H1 (cell line): ENCODE measurements around the gene RALGAPA2. TPM values are rescaled to one million over a fixed set of nuclear protein-coding genes. Genes with fewer than 3 reads are reported as not detected.

ENCODE experiments used
- CTCF ChIA-PET: fragments of 300-600 bp; sonication (Branson Sonifier 250); formaldehyde crosslinking; loops from one replicate; lab custom pipeline; 2021; ENCODE audit not compliant: partially characterized antibody; lab: Charles Lee
- POLR2A ChIA-PET: fragments of 300-600 bp; sonication (Branson Sonifier 250); formaldehyde crosslinking; loops from one replicate; lab custom pipeline; 2021; ENCODE audit warnings: inconsistent platforms; ENCODE audit not compliant: partially characterized antibody; lab: Charles Lee
- DNase-seq, 2 experiments: peaks; one replicate each; pipeline versions ENCODE4 v3.0.0 to v3.0.0-alpha.2; 2010 to 2022; ENCODE audit warnings: low spot score in 2 of 2, low read depth in 1 of 2, mixed read lengths in 1 of 2
- FAIRE-seq: peaks from 2 replicates; lab custom pipeline; 2011; peaks lifted over from hg19 to GRCh38; lab: Jason Lieb, UNC
- H2AFZ ChIP-seq: 2 replicates; pipeline ENCODE4 v1.8.1; 2012; ENCODE audit warnings: low read length, inconsistent platforms
- H2AK5ac ChIP-seq: 2 replicates; pipeline ENCODE4 v1.6.1; 2013; ENCODE audit warnings: low read depth, low read length
- H2BK120ac ChIP-seq: replicated peaks from 2 replicates; pipeline ENCODE3; 2013; ENCODE audit warnings: low read depth, low read length, inconsistent platforms
- H2BK12ac ChIP-seq: 2 replicates; pipeline ENCODE4 v1.6.1; 2013; ENCODE audit warnings: low read depth, low read length
- H2BK15ac ChIP-seq: 2 replicates; pipeline ENCODE4 v1.6.1; 2013; ENCODE audit warnings: low read length
- H2BK20ac ChIP-seq: 2 replicates; pipeline ENCODE4 v1.6.1; 2013; ENCODE audit warnings: low read length
- H2BK5ac ChIP-seq: 2 replicates; pipeline ENCODE4 v1.6.1; 2013; ENCODE audit warnings: low read depth, low read length
- H3K14ac ChIP-seq: 2 replicates; pipeline ENCODE4 v1.6.1; 2013; ENCODE audit warnings: inconsistent platforms; ENCODE audit not compliant: insufficient read length
- H3K18ac ChIP-seq: 2 replicates; pipeline ENCODE4 v1.6.1; 2013; ENCODE audit warnings: low read length; ENCODE audit errors: extremely low read depth
- H3K23ac ChIP-seq: 2 replicates; pipeline ENCODE4 v1.6.1; 2013; ENCODE audit warnings: inconsistent platforms; ENCODE audit not compliant: insufficient read length
- H3K23me2 ChIP-seq: 2 replicates; pipeline ENCODE4 v1.6.1; 2013; ENCODE audit warnings: low read depth, low read length
- H3K27ac ChIP-seq: 2 replicates; pipeline ENCODE4 v1.6.1; 2011; ENCODE audit warnings: low read depth, low read length, inconsistent platforms
- H3K27me3 ChIP-seq, 4 experiments: replicated peaks in 1 of 4; 1 replicate in 1 of 4; 2 replicates in 3 of 4; pipeline versions ENCODE4 v1.6.1 to v1.8.1; 2011 to 2013; ENCODE audit warnings: low read length in 3 of 4, mild to moderate bottlenecking in 3 of 4, inconsistent platforms in 2 of 4, mixed read lengths in 2 of 4, moderate library complexity in 1 of 4; ENCODE audit not compliant: control insufficient read depth in 3 of 4, insufficient read depth in 3 of 4; ENCODE audit errors: extremely low read depth in 1 of 4
- H3K36me3 ChIP-seq, 4 experiments: 2 replicates each; pipeline versions ENCODE4 v1.6.1 to v1.8.1; 2011 to 2013; ENCODE audit warnings: mild to moderate bottlenecking in 4 of 4, low read length in 3 of 4, moderate library complexity in 2 of 4, control low read depth in 1 of 4, inconsistent platforms in 1 of 4; ENCODE audit not compliant: insufficient read depth in 4 of 4, control insufficient read depth in 2 of 4
- H3K4ac ChIP-seq: replicated peaks from 2 replicates; pipeline ENCODE3; 2013; ENCODE audit warnings: low read length, low read depth, mixed read lengths, inconsistent platforms; ENCODE audit not compliant: insufficient read length
- H3K4me1 ChIP-seq, 4 experiments: replicated peaks in 1 of 4; 1 replicate in 1 of 4; 2 replicates in 3 of 4; pipeline versions ENCODE4 v1.6.1 to v1.8.1; 2011 to 2013; ENCODE audit warnings: low read length in 3 of 4, inconsistent platforms in 2 of 4, mixed read lengths in 1 of 4; ENCODE audit not compliant: insufficient read depth in 4 of 4, control insufficient read depth in 3 of 4
- H3K4me2 ChIP-seq, 2 experiments: 2 replicates each; pipeline versions ENCODE4 v1.6.1 to v1.8.1; 2011 to 2013; ENCODE audit warnings: low read depth in 2 of 2, low read length in 2 of 2, control low read depth in 1 of 2, inconsistent platforms in 1 of 2, mild to moderate bottlenecking in 1 of 2; ENCODE audit not compliant: insufficient read depth in 1 of 2
- H3K4me3 ChIP-seq, 4 experiments: fragments of 200-600, 300-600 bp in 1 of 4; sonication (generic), shearing (Covaris generic), sonication (Bioruptor Twin) in 1 of 4; 2 replicates each; pipeline versions ENCODE4 v1.5.1 to v1.8.1; 2011 to 2016; ENCODE audit warnings: low read length in 4 of 4, low read depth in 3 of 4, control low read depth in 2 of 4, inconsistent platforms in 2 of 4, mild to moderate bottlenecking in 2 of 4, mixed read lengths in 1 of 4, moderate library complexity in 1 of 4; ENCODE audit not compliant: insufficient read depth in 2 of 4; ENCODE audit errors: extremely low read depth in 1 of 4
- H3K56ac ChIP-seq: replicated peaks from 2 replicates; pipeline ENCODE3; 2013; ENCODE audit warnings: low read depth, mild to moderate bottlenecking, mixed read lengths, low read length, inconsistent platforms; ENCODE audit not compliant: insufficient read length
- H3K79me1 ChIP-seq: 2 replicates; pipeline ENCODE4 v1.6.1; 2013; ENCODE audit warnings: low read depth, low read length, control low read depth
- H3K79me2 ChIP-seq, 2 experiments: 2 replicates each; pipeline versions ENCODE4 v1.6.1 to v1.8.1; 2012 to 2013; ENCODE audit warnings: low read length in 2 of 2, mild to moderate bottlenecking in 2 of 2, inconsistent platforms in 1 of 2; ENCODE audit not compliant: insufficient read depth in 2 of 2, control insufficient read depth in 1 of 2
- H3K9ac ChIP-seq, 4 experiments: replicated peaks in 1 of 4; 1 replicate in 1 of 4; 2 replicates in 3 of 4; pipeline versions ENCODE4 v1.6.1 to v1.8.1; 2011 to 2013; ENCODE audit warnings: low read depth in 3 of 4, low read length in 3 of 4, control low read depth in 2 of 4, mild to moderate bottlenecking in 2 of 4, moderate library complexity in 2 of 4, inconsistent platforms in 1 of 4; ENCODE audit errors: extremely low read depth in 1 of 4
- H3K9me3 ChIP-seq, 2 experiments: 2 replicates each; pipeline versions ENCODE4 v1.6.1 to v1.8.1; 2012 to 2013; ENCODE audit warnings: mild to moderate bottlenecking in 2 of 2, moderate library complexity in 2 of 2, control low read depth in 1 of 2, inconsistent platforms in 1 of 2, low read depth in 1 of 2, low read length in 1 of 2, mixed read lengths in 1 of 2; ENCODE audit not compliant: insufficient read depth in 2 of 2
- H4K20me1 ChIP-seq, 2 experiments: replicated peaks in 1 of 2; 2 replicates each; pipeline versions ENCODE3 to v1.8.1; 2011 to 2013; ENCODE audit warnings: inconsistent platforms in 2 of 2, low read length in 2 of 2, mild to moderate bottlenecking in 1 of 2; ENCODE audit not compliant: insufficient read depth in 2 of 2, control insufficient read depth in 1 of 2
- H4K5ac ChIP-seq: 2 replicates; pipeline ENCODE4 v1.6.1; 2013; ENCODE audit warnings: low read length, low read depth, mixed read lengths, inconsistent platforms; ENCODE audit not compliant: insufficient read length
- H4K8ac ChIP-seq: 2 replicates; pipeline ENCODE4 v1.8.0; 2013; ENCODE audit warnings: mild to moderate bottlenecking, moderate library complexity, low read length, inconsistent platforms; ENCODE audit not compliant: insufficient read depth; ENCODE audit errors: extremely low read depth
- H4K91ac ChIP-seq: replicated peaks from 2 replicates; pipeline ENCODE3; 2013; ENCODE audit warnings: low read length, mixed read lengths, inconsistent platforms; ENCODE audit not compliant: insufficient read length
- WGBS, 2 experiments: shearing (Covaris generic) in 1 of 2; methylation state at CpG; one replicate each; pipeline versions ENCODE4 v1.1.6 to v1.1.7; 2013 to 2015; ENCODE audit warnings: low lambda C conversion rate in 2 of 2, mixed read lengths in 2 of 2, inconsistent platforms in 1 of 2, low coverage in 1 of 2, missing lambda C conversion rate in 1 of 2; ENCODE audit not compliant: insufficient replicate concordance in 2 of 2, insufficient coverage in 1 of 2, insufficient read length in 1 of 2; ENCODE audit errors: extremely low coverage in 1 of 2, missing lambda C conversion rate in 1 of 2; 5-methylcytosine and 5-hydroxymethylcytosine counted together
- polyA plus RNA-seq, 7 experiments: library from polyadenylated mRNA; depleted of rRNA in 3 of 7; stranded (reverse) in 5 of 7; unstranded in 2 of 7; fragments of >200 nt in 5 of 7; fragments of 200-250 nt in 2 of 7; gene quantifications; 1 replicate in 5 of 7; 2 replicates in 1 of 7; 4 replicates in 1 of 7; pipeline versions ENCODE4 v1.2.1 to v1.2.3, GENCODE V29; 2011 to 2013; ENCODE audit warnings: missing spikeins in 2 of 7, mixed read lengths in 2 of 7
- total RNA-seq: library from RNA; stranded (reverse); fragmentation: NEBNext Ultra II Directional; extraction: Animal tissue kit (Norgen Biotek cat#: 25700); gene quantifications from 2 replicates; pipeline ENCODE4 v1.2.1, GENCODE V29; 2021

Gene RALGAPA2
- total and polyA plus RNA-seq, 2 of the 8 experiments (the other 6 are each of a cell fraction or from before 2014, with no cell fraction given) = 5.1 to 25.5 TPM

GRCh38 chr20:20657092-20657491 lies 55.4 kb downstream of the RALGAPA2 start:
- Histone ChIP-seq H3K27ac (no peak overlapping the region), H3K4me3 (no peak overlapping the region), H2AFZ (no peak overlapping the region), H2BK15ac (no peak overlapping the region), H3K36me3 (no peaks in the 10 kb centered on the region), H4K20me1 (peaks cover 0 to 2% of the 10 kb centered on the region in 2 experiments), H2BK120ac (no peak overlapping the region), H3K18ac (no peak overlapping the region), H3K27me3 (no peaks in the 10 kb centered on the region), H3K23me2 (no peaks in the 10 kb centered on the region; the same call in 1 of the 2 replicates), H3K9me3 (no peaks in the 10 kb centered on the region), H3K9ac (no peak overlapping the region), H3K79me1 (peaks cover 2% of the 10 kb centered on the region; the same call in 1 of the 2 replicates), H3K23ac (no peak overlapping the region), H2BK20ac (no peak overlapping the region), H3K79me2 (no peaks in the 10 kb centered on the region), H4K5ac (no peak overlapping the region), H4K91ac (no peak overlapping the region), H2BK5ac (no peak overlapping the region), H3K4me1 (no peaks in the 10 kb centered on the region; a peak in 1 of 7 replicates), H3K4me2 (no peak overlapping the region), H3K14ac (no peak overlapping the region), H3K56ac (no peak overlapping the region), H2BK12ac (no peak overlapping the region), H3K4ac (no peak overlapping the region), H4K8ac (no peak overlapping the region), H2AK5ac (no peak overlapping the region)
- FAIRE-seq (no peak), DNase-seq (no peak)
- CTCF ChIA-PET = interaction anchor here (0.6 to 1.8 kb wide), 4 partner anchors 63 to 548 kb away, joined by 3 to 7 read pairs (median 4); no protein-coding TSS in a partner anchor
- POLR2A ChIA-PET = no interaction called here
- 94% methylated on average over 6 of the region's 6 CpGs; no CpG with 5 or more reads in 1 of the 2 experiments for WGBS, 2 experiments
